Right lobe of liver (tissue), 4 donors: ENCODE data around the gene KLHL17.

Experiments used
- CTCF ChIP-seq, 4 donors: fragments of 200-600 bp in 3 of 4; fragments of 450-650 bp in 1 of 4; IDR thresholded peaks; one replicate each; pipeline versions ENCODE4 v1.5.1 to v1.8.0; 2016 to 2022; ENCODE audit warnings: antibody characterized with exemption in 4 of 4, mild to moderate bottlenecking in 2 of 4
- POLR2A ChIP-seq: fragments of 450-650 bp; IDR thresholded peaks from one replicate; pipeline ENCODE4 v1.6.1; 2017; ENCODE audit warnings: antibody characterized with exemption, mild to moderate bottlenecking
- donor health status: DM: no; HTN: no; CAD: no.
- donor health status: DM: no; HTN: no; CAD: no.
- donor health status: DM: no; HTN: yes; CAD: no.

DNA sequence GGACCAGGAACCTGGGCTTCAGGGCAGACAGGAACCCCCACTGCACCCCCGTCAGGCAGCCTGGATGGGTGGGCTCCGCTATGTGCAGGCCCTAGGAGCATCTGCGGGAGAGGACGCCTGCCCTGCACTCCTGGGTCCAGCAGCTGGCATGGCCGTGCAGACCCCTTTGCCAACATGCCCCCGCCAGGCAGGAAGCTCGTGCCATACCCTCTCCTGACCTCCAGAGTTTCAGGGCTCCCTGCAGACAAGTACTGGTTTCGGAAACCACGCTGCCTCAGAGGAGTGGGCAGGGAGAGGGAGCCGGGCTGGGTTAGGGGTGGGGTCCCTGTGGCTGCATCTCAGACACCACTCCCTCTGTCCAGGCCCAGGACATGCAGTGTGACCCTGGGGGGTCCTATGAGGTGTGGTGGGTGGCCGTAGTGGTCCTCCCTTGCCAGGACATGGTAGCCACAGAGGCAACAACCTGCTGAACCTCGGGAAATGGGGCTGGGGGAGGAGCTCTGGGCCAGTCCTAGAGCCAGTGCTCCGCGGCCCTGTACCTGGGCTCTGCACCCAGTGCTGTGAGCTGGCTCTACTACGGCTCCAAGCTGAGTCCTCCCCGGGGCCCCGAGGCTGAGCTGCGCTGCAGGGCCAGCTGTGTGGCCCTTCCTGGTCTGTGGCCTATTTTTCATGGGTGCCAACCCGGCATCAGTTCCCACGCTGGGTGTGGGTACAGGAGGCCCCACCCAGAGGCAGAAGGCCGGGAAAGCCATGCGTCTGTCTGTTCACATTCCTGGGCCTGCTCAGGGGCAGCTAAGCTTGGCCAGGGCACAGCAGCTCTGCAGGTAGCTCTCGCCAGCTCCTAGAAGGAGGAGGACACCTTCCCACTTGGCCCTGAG is 7.3 kb downstream of the KLHL17 start:
- no peak for TF ChIP-seq CTCF (IDR thresholded peaks at IDR 0.05)
- TF ChIP-seq POLR2A, result no peak
